H1 (cell line): ENCODE measurements around the gene BOLL. TPM values are rescaled to one million over a fixed set of nuclear protein-coding genes. Genes with fewer than 3 reads are reported as not detected.

Experiments used
- CTCF ChIA-PET: fragments of 300-600 bp; sonication (Branson Sonifier 250); formaldehyde crosslinking; loops from one replicate; lab custom pipeline; 2021; ENCODE audit not compliant: partially characterized antibody; lab: Charles Lee
- POLR2A ChIA-PET: fragments of 300-600 bp; sonication (Branson Sonifier 250); formaldehyde crosslinking; loops from one replicate; lab custom pipeline; 2021; ENCODE audit warnings: inconsistent platforms; ENCODE audit not compliant: partially characterized antibody; lab: Charles Lee
- DNase-seq, 2 experiments: peaks; one replicate each; pipeline versions ENCODE4 v3.0.0 to v3.0.0-alpha.2; 2010 to 2022; ENCODE audit warnings: low spot score in 2 of 2, low read depth in 1 of 2, mixed read lengths in 1 of 2
- FAIRE-seq: peaks from 2 replicates; lab custom pipeline; 2011; peaks lifted over from hg19 to GRCh38; lab: Jason Lieb, UNC
- H2AFZ ChIP-seq: 2 replicates; pipeline ENCODE4 v1.8.1; 2012; ENCODE audit warnings: low read length, inconsistent platforms
- H2AK5ac ChIP-seq: 2 replicates; pipeline ENCODE4 v1.6.1; 2013; ENCODE audit warnings: low read depth, low read length
- H2BK120ac ChIP-seq: replicated peaks from 2 replicates; pipeline ENCODE3; 2013; ENCODE audit warnings: low read depth, low read length, inconsistent platforms
- H2BK12ac ChIP-seq: 2 replicates; pipeline ENCODE4 v1.6.1; 2013; ENCODE audit warnings: low read depth, low read length
- H2BK15ac ChIP-seq: 2 replicates; pipeline ENCODE4 v1.6.1; 2013; ENCODE audit warnings: low read length
- H2BK20ac ChIP-seq: 2 replicates; pipeline ENCODE4 v1.6.1; 2013; ENCODE audit warnings: low read length
- H2BK5ac ChIP-seq: 2 replicates; pipeline ENCODE4 v1.6.1; 2013; ENCODE audit warnings: low read depth, low read length
- H3K14ac ChIP-seq: 2 replicates; pipeline ENCODE4 v1.6.1; 2013; ENCODE audit warnings: inconsistent platforms; ENCODE audit not compliant: insufficient read length
- H3K18ac ChIP-seq: 2 replicates; pipeline ENCODE4 v1.6.1; 2013; ENCODE audit warnings: low read length; ENCODE audit errors: extremely low read depth
- H3K23ac ChIP-seq: 2 replicates; pipeline ENCODE4 v1.6.1; 2013; ENCODE audit warnings: inconsistent platforms; ENCODE audit not compliant: insufficient read length
- H3K23me2 ChIP-seq: 2 replicates; pipeline ENCODE4 v1.6.1; 2013; ENCODE audit warnings: low read depth, low read length
- H3K27ac ChIP-seq: 2 replicates; pipeline ENCODE4 v1.6.1; 2011; ENCODE audit warnings: low read depth, low read length, inconsistent platforms
- H3K27me3 ChIP-seq, 4 experiments: replicated peaks in 1 of 4; 1 replicate in 1 of 4; 2 replicates in 3 of 4; pipeline versions ENCODE4 v1.6.1 to v1.8.1; 2011 to 2013; ENCODE audit warnings: low read length in 3 of 4, mild to moderate bottlenecking in 3 of 4, inconsistent platforms in 2 of 4, mixed read lengths in 2 of 4, moderate library complexity in 1 of 4; ENCODE audit not compliant: control insufficient read depth in 3 of 4, insufficient read depth in 3 of 4; ENCODE audit errors: extremely low read depth in 1 of 4
- H3K36me3 ChIP-seq, 4 experiments: 2 replicates each; pipeline versions ENCODE4 v1.6.1 to v1.8.1; 2011 to 2013; ENCODE audit warnings: mild to moderate bottlenecking in 4 of 4, low read length in 3 of 4, moderate library complexity in 2 of 4, control low read depth in 1 of 4, inconsistent platforms in 1 of 4; ENCODE audit not compliant: insufficient read depth in 4 of 4, control insufficient read depth in 2 of 4
- H3K4ac ChIP-seq: replicated peaks from 2 replicates; pipeline ENCODE3; 2013; ENCODE audit warnings: low read length, low read depth, mixed read lengths, inconsistent platforms; ENCODE audit not compliant: insufficient read length
- H3K4me1 ChIP-seq, 4 experiments: replicated peaks in 1 of 4; 1 replicate in 1 of 4; 2 replicates in 3 of 4; pipeline versions ENCODE4 v1.6.1 to v1.8.1; 2011 to 2013; ENCODE audit warnings: low read length in 3 of 4, inconsistent platforms in 2 of 4, mixed read lengths in 1 of 4; ENCODE audit not compliant: insufficient read depth in 4 of 4, control insufficient read depth in 3 of 4
- H3K4me2 ChIP-seq, 2 experiments: 2 replicates each; pipeline versions ENCODE4 v1.6.1 to v1.8.1; 2011 to 2013; ENCODE audit warnings: low read depth in 2 of 2, low read length in 2 of 2, control low read depth in 1 of 2, inconsistent platforms in 1 of 2, mild to moderate bottlenecking in 1 of 2; ENCODE audit not compliant: insufficient read depth in 1 of 2
- H3K4me3 ChIP-seq, 4 experiments: fragments of 200-600, 300-600 bp in 1 of 4; sonication (generic), shearing (Covaris generic), sonication (Bioruptor Twin) in 1 of 4; 2 replicates each; pipeline versions ENCODE4 v1.5.1 to v1.8.1; 2011 to 2016; ENCODE audit warnings: low read length in 4 of 4, low read depth in 3 of 4, control low read depth in 2 of 4, inconsistent platforms in 2 of 4, mild to moderate bottlenecking in 2 of 4, mixed read lengths in 1 of 4, moderate library complexity in 1 of 4; ENCODE audit not compliant: insufficient read depth in 2 of 4; ENCODE audit errors: extremely low read depth in 1 of 4
- H3K56ac ChIP-seq: replicated peaks from 2 replicates; pipeline ENCODE3; 2013; ENCODE audit warnings: low read depth, mild to moderate bottlenecking, mixed read lengths, low read length, inconsistent platforms; ENCODE audit not compliant: insufficient read length
- H3K79me1 ChIP-seq: 2 replicates; pipeline ENCODE4 v1.6.1; 2013; ENCODE audit warnings: low read depth, low read length, control low read depth
- H3K79me2 ChIP-seq, 2 experiments: 2 replicates each; pipeline versions ENCODE4 v1.6.1 to v1.8.1; 2012 to 2013; ENCODE audit warnings: low read length in 2 of 2, mild to moderate bottlenecking in 2 of 2, inconsistent platforms in 1 of 2; ENCODE audit not compliant: insufficient read depth in 2 of 2, control insufficient read depth in 1 of 2
- H3K9ac ChIP-seq, 4 experiments: replicated peaks in 1 of 4; 1 replicate in 1 of 4; 2 replicates in 3 of 4; pipeline versions ENCODE4 v1.6.1 to v1.8.1; 2011 to 2013; ENCODE audit warnings: low read depth in 3 of 4, low read length in 3 of 4, control low read depth in 2 of 4, mild to moderate bottlenecking in 2 of 4, moderate library complexity in 2 of 4, inconsistent platforms in 1 of 4; ENCODE audit errors: extremely low read depth in 1 of 4
- H3K9me3 ChIP-seq, 2 experiments: 2 replicates each; pipeline versions ENCODE4 v1.6.1 to v1.8.1; 2012 to 2013; ENCODE audit warnings: mild to moderate bottlenecking in 2 of 2, moderate library complexity in 2 of 2, control low read depth in 1 of 2, inconsistent platforms in 1 of 2, low read depth in 1 of 2, low read length in 1 of 2, mixed read lengths in 1 of 2; ENCODE audit not compliant: insufficient read depth in 2 of 2
- H4K20me1 ChIP-seq, 2 experiments: replicated peaks in 1 of 2; 2 replicates each; pipeline versions ENCODE3 to v1.8.1; 2011 to 2013; ENCODE audit warnings: inconsistent platforms in 2 of 2, low read length in 2 of 2, mild to moderate bottlenecking in 1 of 2; ENCODE audit not compliant: insufficient read depth in 2 of 2, control insufficient read depth in 1 of 2
- H4K5ac ChIP-seq: 2 replicates; pipeline ENCODE4 v1.6.1; 2013; ENCODE audit warnings: low read length, low read depth, mixed read lengths, inconsistent platforms; ENCODE audit not compliant: insufficient read length
- H4K8ac ChIP-seq: 2 replicates; pipeline ENCODE4 v1.8.0; 2013; ENCODE audit warnings: mild to moderate bottlenecking, moderate library complexity, low read length, inconsistent platforms; ENCODE audit not compliant: insufficient read depth; ENCODE audit errors: extremely low read depth
- H4K91ac ChIP-seq: replicated peaks from 2 replicates; pipeline ENCODE3; 2013; ENCODE audit warnings: low read length, mixed read lengths, inconsistent platforms; ENCODE audit not compliant: insufficient read length
- JUN ChIP-seq: IDR thresholded peaks from 2 replicates; pipeline ENCODE4 v1.6.1; 2011; ENCODE audit warnings: low read depth, mild to moderate bottlenecking, improper control_type of control experiment, low read length
- SIN3A ChIP-seq, 2 experiments: IDR thresholded peaks in 1 of 2; conservative IDR thresholded peaks in 1 of 2; 2 replicates each; pipeline ENCODE4 v1.6.1; 2011 to 2012; ENCODE audit warnings: low read length in 2 of 2, improper control_type of control experiment in 1 of 2, low read depth in 1 of 2, mild to moderate bottlenecking in 1 of 2
- SIRT6 ChIP-seq: IDR thresholded peaks from one replicate; pipeline ENCODE4 v1.7.1; 2012; ENCODE audit warnings: low read length, inconsistent platforms
- WGBS, 2 experiments: shearing (Covaris generic) in 1 of 2; methylation state at CpG; one replicate each; pipeline versions ENCODE4 v1.1.6 to v1.1.7; 2013 to 2015; ENCODE audit warnings: low lambda C conversion rate in 2 of 2, mixed read lengths in 2 of 2, inconsistent platforms in 1 of 2, low coverage in 1 of 2, missing lambda C conversion rate in 1 of 2; ENCODE audit not compliant: insufficient replicate concordance in 2 of 2, insufficient coverage in 1 of 2, insufficient read length in 1 of 2; ENCODE audit errors: extremely low coverage in 1 of 2, missing lambda C conversion rate in 1 of 2; 5-methylcytosine and 5-hydroxymethylcytosine counted together
- polyA plus RNA-seq, 7 experiments: library from polyadenylated mRNA; depleted of rRNA in 3 of 7; stranded (reverse) in 5 of 7; unstranded in 2 of 7; fragments of >200 nt in 5 of 7; fragments of 200-250 nt in 2 of 7; gene quantifications; 1 replicate in 5 of 7; 2 replicates in 1 of 7; 4 replicates in 1 of 7; pipeline versions ENCODE4 v1.2.1 to v1.2.3, GENCODE V29; 2011 to 2013; ENCODE audit warnings: missing spikeins in 2 of 7, mixed read lengths in 2 of 7
- total RNA-seq: library from RNA; stranded (reverse); fragmentation: NEBNext Ultra II Directional; extraction: Animal tissue kit (Norgen Biotek cat#: 25700); gene quantifications from 2 replicates; pipeline ENCODE4 v1.2.1, GENCODE V29; 2021

BOLL gene
- total and polyA plus RNA-seq, 2 of the 8 experiments (the other 6 are each of a cell fraction or from before 2014, with no cell fraction given): not detected

DNA sequence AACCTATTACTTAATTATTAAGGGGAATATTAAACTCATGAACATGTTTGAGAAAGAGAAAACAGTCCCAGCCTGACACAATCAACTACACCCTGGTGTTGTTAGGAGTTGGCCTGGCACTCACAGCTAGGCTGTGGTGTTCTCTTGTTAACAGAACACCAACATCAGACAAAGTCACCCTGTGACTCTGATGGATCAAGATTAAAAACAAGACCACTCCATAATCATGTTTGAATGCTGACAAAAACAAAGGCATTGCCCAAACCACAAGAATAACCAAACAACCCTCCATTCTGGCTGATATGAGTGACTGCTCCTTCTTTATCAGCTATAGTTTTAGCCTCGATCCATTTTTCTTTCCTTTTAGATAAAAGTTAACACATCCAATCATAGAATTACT lies 3.0 kb downstream of the BOLL start:
- no peak overlapping the region for H2AK5ac ChIP-seq
- no peaks in the 10 kb centered on the region for H3K79me2 ChIP-seq
- H2AFZ ChIP-seq: no peak overlapping the region
- H3K4me1 ChIP-seq: no peaks in the 10 kb centered on the region
- no peak overlapping the region for H3K9ac ChIP-seq
- H3K23me2 ChIP-seq: peaks cover 3% of the 10 kb centered on the region; the same call in 1 of the 2 replicates
- H3K4me3 ChIP-seq: no peak overlapping the region
- no peak overlapping the region for H3K18ac ChIP-seq
- 71% methylated on average over 1 of the region's 1 CpG; no CpG with 5 or more reads in 1 of the 2 experiments for WGBS, 2 experiments
- no peak overlapping the region for H2BK20ac ChIP-seq
- H3K4ac ChIP-seq: no peak overlapping the region
- H3K23ac ChIP-seq: no peak overlapping the region
- H2BK15ac ChIP-seq: no peak overlapping the region
- no peak for TF ChIP-seq JUN
- TF ChIP-seq SIRT6: no peak
- TF ChIP-seq SIN3A (conservative IDR thresholded peaks at IDR 0.05 in 1 of 2, IDR thresholded peaks at IDR 0.05 in 1 of 2; ENCODE audit: low read depth in 1 of 2, low read length in 2 of 2): no peak
- H2BK12ac ChIP-seq: no peak overlapping the region
- no peaks in the 10 kb centered on the region for H3K36me3 ChIP-seq
- H3K9me3 ChIP-seq: peaks cover 0 to 10% of the 10 kb centered on the region in 2 experiments; a peak in 1 of 4 replicates
- ChIA-PET CTCF (interaction anchor here (0.7 to 1.0 kb wide), 3 partner anchors 10 to 892 kb away, joined by 3 read pairs; no protein-coding TSS in a partner anchor), POLR2A (no interaction called here)
- H3K14ac ChIP-seq: no peak overlapping the region
- H2BK5ac ChIP-seq: no peak overlapping the region
- no peak overlapping the region for H3K56ac ChIP-seq
- DNase-seq: no peak
- no peaks in the 10 kb centered on the region for H3K79me1 ChIP-seq
- no peaks in the 10 kb centered on the region for H4K20me1 ChIP-seq
- H3K27me3 ChIP-seq: peaks cover 0 to 18% (median 11%) of the 10 kb centered on the region in 4 experiments; a peak in 6 of 7 replicates
- H4K8ac ChIP-seq: no peak overlapping the region
- peak; percentile 28 for FAIRE-seq
- no peak overlapping the region for H4K91ac ChIP-seq
- H2BK120ac ChIP-seq: no peak overlapping the region
- H3K4me2 ChIP-seq: no peak overlapping the region
- no peak overlapping the region for H3K27ac ChIP-seq
- no peak overlapping the region for H4K5ac ChIP-seq
